Stimulated activated CD4-positive, alpha-beta T cell treated with anti-CD3 and anti-CD28 coated beads, Interleukin-12 subunit alpha, Interleukin-12 subunit beta, amount 100 ng/mL, for 24 hours (primary cell): ENCODE data around the gene SLITRK2.

Experiments used
- DNase-seq, 2 experiments: peaks; one replicate each; pipeline ENCODE4 v3.0.0-alpha.2; 2020; ENCODE audit warnings: low read depth in 2 of 2

Gene SLITRK2

GRCh38 chrX:145853181-145853580 is 35.6 kb downstream of the SLITRK2 start:
- DNase-seq, result no peak

DNA sequence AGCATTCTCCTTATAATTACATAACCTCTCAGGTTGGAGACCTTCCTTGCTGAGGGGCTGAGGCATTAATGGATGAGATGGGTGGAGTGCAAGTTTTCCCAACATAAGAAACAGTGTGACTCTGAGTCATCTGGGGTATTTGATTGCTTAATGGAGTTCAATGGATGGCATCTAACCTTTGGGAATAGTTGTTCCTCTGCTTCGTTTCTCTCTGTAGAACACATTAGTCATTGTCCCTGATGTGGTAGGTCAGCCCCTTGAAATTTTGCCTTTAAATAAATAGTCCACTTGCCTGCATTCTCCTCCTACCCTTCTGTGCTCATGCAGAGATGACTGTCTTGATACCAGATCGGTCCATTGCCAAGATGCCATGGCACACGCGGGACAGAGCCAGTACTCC is 38.6 kb downstream of the SLITRK2 start:
- DNase-seq, result no peak

DNA sequence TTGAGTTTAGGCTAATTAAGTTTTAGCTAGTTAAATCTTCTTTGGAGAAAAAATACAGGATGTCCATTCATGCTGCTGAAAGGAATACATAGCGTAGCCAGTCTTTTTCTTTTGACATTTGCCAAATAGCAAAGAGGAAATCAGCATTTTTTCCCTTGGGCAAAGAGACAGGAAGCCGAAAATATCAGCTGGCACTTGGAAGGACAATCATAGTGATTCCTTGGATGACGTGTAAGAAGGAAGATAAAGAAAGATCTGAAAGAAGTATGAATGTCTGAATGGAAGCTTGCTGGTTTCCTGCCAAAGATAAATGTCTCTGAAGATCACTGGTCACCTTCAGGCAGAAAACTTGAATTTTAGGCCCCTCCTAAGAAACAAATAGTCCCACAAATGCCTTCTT is 44.2 kb downstream of the SLITRK2 start:
- DNase-seq, result no peak

DNA sequence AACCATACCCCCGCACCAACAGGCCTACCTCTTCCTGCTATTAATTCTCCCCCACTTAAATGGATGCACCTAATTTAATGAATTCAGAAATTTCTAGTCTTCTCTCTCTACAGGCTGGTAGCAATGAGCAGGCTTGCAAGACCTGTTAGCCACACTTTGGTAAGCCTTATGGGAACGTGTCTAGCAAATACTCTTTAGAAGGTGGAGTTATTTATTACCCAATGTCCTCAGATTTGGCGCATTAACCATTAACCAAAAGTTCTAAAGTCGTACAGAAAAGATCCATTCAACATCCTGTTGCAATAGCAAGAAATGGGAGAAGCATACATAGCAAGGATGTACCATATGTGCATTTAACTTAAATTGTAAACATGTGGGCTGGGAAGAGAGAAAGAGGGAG is 47.5 kb downstream of the SLITRK2 start:
- DNase-seq, result no peak
